Vagina (tissue), 2 donors: ENCODE data around the gene C5orf47.

Experiments
- POLR2A ChIP-seq, 2 donors: fragments of 450-650 bp; IDR thresholded peaks; one replicate each; pipeline ENCODE4 v1.6.1; 2017; ENCODE audit warnings: antibody characterized with exemption in 2 of 2, mild to moderate bottlenecking in 2 of 2, moderate library complexity in 2 of 2
- TF ChIP-seq, protein P1 (sequence below), 3 experiments: fragments of 450-650 bp in 2 of 3; fragments of 200-600 bp in 1 of 3; sonication (generic) in 1 of 3; IDR thresholded peaks; one replicate each; pipeline ENCODE4 v1.5.1; 2017 to 2019; ENCODE audit warnings: antibody characterized with exemption in 3 of 3, mild to moderate bottlenecking in 2 of 3, moderate library complexity in 2 of 3

DNA sequence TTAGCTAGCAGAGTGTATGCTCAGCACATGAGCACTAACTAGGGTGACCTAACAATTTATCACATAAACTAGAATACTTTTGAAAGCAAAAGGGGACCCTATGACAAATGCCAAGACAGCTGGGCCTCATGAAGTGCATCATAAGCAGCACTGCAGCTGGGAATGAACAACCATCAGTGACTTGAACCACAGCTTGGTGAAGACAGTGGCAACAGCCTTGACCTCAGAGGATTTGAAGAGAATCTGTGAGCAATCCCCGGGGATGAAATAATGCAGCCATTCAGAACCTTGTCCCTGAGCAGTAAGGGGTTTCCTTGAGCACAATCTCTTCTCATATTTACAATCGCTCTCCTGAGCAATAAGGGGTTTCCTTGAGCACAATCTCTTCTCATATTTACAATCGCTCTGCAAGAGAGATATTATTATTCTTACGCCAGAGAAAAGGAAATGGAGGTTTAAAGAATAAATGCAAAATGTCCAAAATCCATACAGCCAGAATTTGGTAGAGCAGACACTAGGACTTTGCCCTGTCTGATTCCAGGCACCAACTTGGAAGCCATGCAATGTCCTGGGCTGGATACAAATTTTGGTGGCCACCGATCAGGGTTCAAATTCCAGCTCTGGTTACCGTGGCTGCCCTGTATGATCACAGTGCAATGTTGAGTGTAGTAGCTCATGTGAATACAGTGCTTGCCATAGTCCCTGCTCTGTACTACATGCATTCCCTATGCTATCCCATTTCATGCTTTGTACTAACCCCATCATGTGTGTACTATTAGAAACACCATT, 55.7 kb downstream of the C5orf47 start:
- TF ChIP-seq, protein P1, sequence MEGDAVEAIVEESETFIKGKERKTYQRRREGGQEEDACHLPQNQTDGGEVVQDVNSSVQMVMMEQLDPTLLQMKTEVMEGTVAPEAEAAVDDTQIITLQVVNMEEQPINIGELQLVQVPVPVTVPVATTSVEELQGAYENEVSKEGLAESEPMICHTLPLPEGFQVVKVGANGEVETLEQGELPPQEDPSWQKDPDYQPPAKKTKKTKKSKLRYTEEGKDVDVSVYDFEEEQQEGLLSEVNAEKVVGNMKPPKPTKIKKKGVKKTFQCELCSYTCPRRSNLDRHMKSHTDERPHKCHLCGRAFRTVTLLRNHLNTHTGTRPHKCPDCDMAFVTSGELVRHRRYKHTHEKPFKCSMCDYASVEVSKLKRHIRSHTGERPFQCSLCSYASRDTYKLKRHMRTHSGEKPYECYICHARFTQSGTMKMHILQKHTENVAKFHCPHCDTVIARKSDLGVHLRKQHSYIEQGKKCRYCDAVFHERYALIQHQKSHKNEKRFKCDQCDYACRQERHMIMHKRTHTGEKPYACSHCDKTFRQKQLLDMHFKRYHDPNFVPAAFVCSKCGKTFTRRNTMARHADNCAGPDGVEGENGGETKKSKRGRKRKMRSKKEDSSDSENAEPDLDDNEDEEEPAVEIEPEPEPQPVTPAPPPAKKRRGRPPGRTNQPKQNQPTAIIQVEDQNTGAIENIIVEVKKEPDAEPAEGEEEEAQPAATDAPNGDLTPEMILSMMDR (IDR thresholded peaks at IDR 0.05): no peak
- TF ChIP-seq POLR2A (IDR thresholded peaks at IDR 0.05): no peak
